Upper lobe of left lung (tissue), 6 donors: ENCODE data around the gene SUSD2. TPM values are rescaled to one million over a fixed set of nuclear protein-coding genes. Genes with fewer than 3 reads are reported as not detected.

Source experiments
- ATAC-seq, 2 donors: fragments of 200-7000 bp; cut with Tn5 transposase; one replicate each; pipeline ENCODE4 v1.9.1; 2022; ENCODE audit warnings: mild to moderate bottlenecking in 2 of 2, moderate library complexity in 2 of 2; ENCODE audit not compliant: low FRiP score in 2 of 2
- DNase-seq, 2 donors: peaks; one replicate each; pipeline ENCODE4 v3.0.0-alpha.2; 2019 to 2020
- H3K27ac ChIP-seq, 4 donors: fragments of 200-600 bp; sonication (generic); one replicate each; pipeline ENCODE4 v1.5.1; 2016 to 2019
- H3K27me3 ChIP-seq, 4 donors: fragments of 200-600 bp; sonication (generic); one replicate each; pipeline ENCODE4 v1.5.1; 2017 to 2019
- H3K36me3 ChIP-seq, 4 donors: fragments of 200-600 bp; sonication (generic); one replicate each; pipeline ENCODE4 v1.5.1; 2016 to 2019
- H3K4me1 ChIP-seq, 4 donors: fragments of 200-600 bp; sonication (generic); one replicate each; pipeline ENCODE4 v1.5.1; 2018 to 2019
- H3K4me3 ChIP-seq, 4 donors: fragments of 200-600 bp; sonication (generic); one replicate each; pipeline ENCODE4 v1.5.1; 2017 to 2019; ENCODE audit warnings: mild to moderate bottlenecking in 2 of 4, moderate library complexity in 1 of 4
- H3K9me3 ChIP-seq, 4 donors: fragments of 200-600 bp; sonication (generic); one replicate each; pipeline ENCODE4 v1.5.1; 2018 to 2019
- CTCF ChIP-seq, 6 experiments: fragments of 450-650 bp in 4 of 6; fragments of 200-600 bp in 2 of 6; sonication (generic) in 2 of 6; IDR thresholded peaks; one replicate each; pipeline ENCODE4 v1.5.1; 2016 to 2019; ENCODE audit warnings: antibody characterized with exemption in 6 of 6
- EP300 ChIP-seq, 4 donors: sonication (generic); formaldehyde crosslinking; IDR thresholded peaks; one replicate each; pipeline ENCODE4 v1.5.1; 2017; ENCODE audit warnings: antibody characterized with exemption in 4 of 4, control low read depth in 2 of 4
- POLR2A ChIP-seq, 4 donors: fragments of 450-650 bp; IDR thresholded peaks; one replicate each; pipeline ENCODE4 v1.5.1; 2016 to 2017; ENCODE audit warnings: antibody characterized with exemption in 4 of 4, mild to moderate bottlenecking in 2 of 4
- POLR2AphosphoS5 ChIP-seq, 2 donors: sonication (generic); formaldehyde crosslinking; IDR thresholded peaks; one replicate each; pipeline ENCODE4 v1.5.1; 2017; ENCODE audit warnings: antibody characterized with exemption in 2 of 2
- WGBS, 2 donors: methylation state at CpG; one replicate each; pipeline ENCODE4 v1.1.5; 2017 to 2018; 5-methylcytosine and 5-hydroxymethylcytosine counted together
- total RNA-seq, 6 donors: library from RNA; depleted of rRNA in 4 of 6; stranded (reverse); fragments of >200 nt in 4 of 6; gene quantifications; one replicate each; pipeline versions ENCODE4 v1.1.0 to v1.2.1, GENCODE V29; 2016 to 2021
- donor health status: DM: no; HTN: no; CAD: no; lungs with moderate emphysema.
- donor health status: DM: no; HTN: yes; CAD: no; lungs with severe emphysema.

Gene SUSD2
- total RNA-seq, 6 donors from 2014 or later, result 191 to 645 (median 348) TPM

- no peak overlapping the region for H3K4me3 ChIP-seq
- no peak for TF ChIP-seq POLR2AphosphoS5 (IDR thresholded peaks at IDR 0.05)
- DNase-seq (no peak), ATAC-seq (no peak)
- peaks cover 64 to 76% (median 69%) of the 10 kb centered on the region in 4 donors for H3K4me1 ChIP-seq
- peak overlapping the region in 3 of 4 donors; percentile 73 to 88 (median 83) for H3K27ac ChIP-seq
- no peaks in the 10 kb centered on the region for H3K27me3 ChIP-seq
- no peaks in the 10 kb centered on the region for H3K9me3 ChIP-seq
- H3K36me3 ChIP-seq, result no peaks in the 10 kb centered on the region
- 94 to 98% methylated on average over 3 to 4 of the region's 4 CpGs for WGBS, 2 donors
Measured at GRCh38 chr22:24149198-24149590, 32.1 kb upstream of the SUSD2 start.

DNA sequence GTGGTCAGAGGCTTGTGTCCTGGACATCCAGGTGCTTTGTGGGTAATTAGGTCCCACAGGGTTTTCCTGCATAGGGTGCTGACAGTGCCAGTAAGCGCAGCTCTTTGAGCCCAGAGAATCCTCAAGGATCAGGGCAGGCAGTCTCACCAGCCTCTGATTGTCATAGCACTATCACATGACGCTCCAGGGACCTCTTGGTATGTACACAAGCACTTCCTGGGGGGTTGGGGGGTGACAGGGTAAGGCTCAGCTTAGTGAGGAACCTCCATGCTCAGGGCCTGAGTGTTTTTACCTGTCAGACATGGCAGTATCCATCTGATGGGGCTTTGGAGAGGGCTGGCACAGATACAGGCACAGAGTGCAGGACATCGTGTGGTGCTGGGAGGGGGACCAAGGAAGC lies 27.9 kb upstream of the SUSD2 start:
- Histone ChIP-seq H3K27ac (peak overlapping the region; percentile 20 to 90 (median 68)), H3K27me3 (no peaks in the 10 kb centered on the region), H3K36me3 (no peaks in the 10 kb centered on the region), H3K4me3 (no peak overlapping the region), H3K9me3 (no peaks in the 10 kb centered on the region), H3K4me1 (peaks cover 44 to 64% (median 60%) of the 10 kb centered on the region in 4 donors)
- DNase-seq (peak in 1 of 2 donors; percentile 55), ATAC-seq (no peak)
- TF ChIP-seq POLR2A (IDR thresholded peaks at IDR 0.05) (no peak), POLR2AphosphoS5 (IDR thresholded peaks at IDR 0.05) (peak in 1 of 2 donors; percentile 8), CTCF (IDR thresholded peaks at IDR 0.05) (no peak)
- 43 to 47% methylated on average over 3 of the region's 3 CpGs for WGBS, 2 donors

DNA sequence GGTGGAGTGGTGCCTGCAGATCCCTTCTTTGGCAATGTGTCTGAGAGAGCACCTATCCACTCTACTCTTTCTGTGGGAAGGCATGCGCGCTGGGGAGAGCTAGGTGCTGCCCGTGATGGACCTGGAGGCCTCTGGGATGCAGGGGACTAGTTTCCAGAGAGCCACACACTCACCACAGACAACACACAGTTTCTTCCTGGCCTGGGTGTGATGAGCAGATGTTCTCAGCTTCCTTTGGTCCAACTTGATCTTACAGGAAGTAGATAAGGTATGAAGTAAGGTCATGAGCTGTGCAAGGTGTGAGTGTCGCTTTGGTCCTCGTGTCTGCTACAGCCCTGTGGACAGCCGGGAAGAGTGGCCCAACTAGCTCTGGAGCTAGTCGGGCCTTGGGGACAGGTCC lies 27.3 kb upstream of the SUSD2 start:
- TF ChIP-seq EP300 (IDR thresholded peaks at IDR 0.05) (no peak), CTCF (IDR thresholded peaks at IDR 0.05) (no peak), POLR2AphosphoS5 (IDR thresholded peaks at IDR 0.05) (no peak), POLR2A (IDR thresholded peaks at IDR 0.05) (no peak)
- H3K9me3 ChIP-seq, result no peaks in the 10 kb centered on the region
- H3K4me3 ChIP-seq, result no peak overlapping the region
- WGBS, 2 donors, result 75 to 81% methylated on average over 4 to 7 of the region's 7 CpGs
- H3K4me1 ChIP-seq, result peaks cover 43 to 64% (median 60%) of the 10 kb centered on the region in 4 donors
- H3K36me3 ChIP-seq, result no peaks in the 10 kb centered on the region
- H3K27ac ChIP-seq, result peak overlapping the region; percentile 20 to 90 (median 68)
- DNase-seq (no peak), ATAC-seq (no peak)
- no peaks in the 10 kb centered on the region for H3K27me3 ChIP-seq

DNA sequence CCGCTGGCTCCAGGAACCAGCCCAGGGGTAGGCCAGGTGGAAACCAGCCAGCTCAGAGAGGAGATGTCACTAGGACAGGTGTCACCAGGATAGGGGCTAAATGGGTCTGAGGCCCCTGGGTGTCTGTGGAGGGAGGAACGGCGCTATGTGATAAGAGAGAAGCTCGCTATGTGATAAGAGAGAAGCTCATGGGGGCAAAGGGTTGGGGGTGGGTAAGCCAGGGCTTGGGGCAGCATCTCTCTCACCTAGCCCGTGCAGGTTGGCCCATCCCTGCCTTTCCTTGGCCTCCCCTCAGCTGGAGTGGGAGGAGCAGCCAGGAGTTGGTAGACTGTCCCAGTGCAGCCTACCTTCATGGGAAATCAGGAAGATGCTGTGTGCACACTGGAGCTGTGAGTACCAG lies 26.5 kb upstream of the SUSD2 start:
- ATAC-seq (no peak), DNase-seq (no peak)
- H3K9me3 ChIP-seq, result no peaks in the 10 kb centered on the region
- H3K27ac ChIP-seq, result peak overlapping the region in 3 of 4 donors; percentile 84 to 90 (median 87)
- no peaks in the 10 kb centered on the region for H3K36me3 ChIP-seq
- peaks cover 45 to 72% (median 64%) of the 10 kb centered on the region in 4 donors for H3K4me1 ChIP-seq
- no peaks in the 10 kb centered on the region for H3K27me3 ChIP-seq
- WGBS, 2 donors, result 83 to 94% methylated on average over 4 to 5 of the region's 5 CpGs
- H3K4me3 ChIP-seq, result no peak overlapping the region
- TF ChIP-seq POLR2AphosphoS5 (IDR thresholded peaks at IDR 0.05) (no peak), EP300 (IDR thresholded peaks at IDR 0.05) (no peak), POLR2A (IDR thresholded peaks at IDR 0.05) (no peak), CTCF (IDR thresholded peaks at IDR 0.05) (no peak)

DNA sequence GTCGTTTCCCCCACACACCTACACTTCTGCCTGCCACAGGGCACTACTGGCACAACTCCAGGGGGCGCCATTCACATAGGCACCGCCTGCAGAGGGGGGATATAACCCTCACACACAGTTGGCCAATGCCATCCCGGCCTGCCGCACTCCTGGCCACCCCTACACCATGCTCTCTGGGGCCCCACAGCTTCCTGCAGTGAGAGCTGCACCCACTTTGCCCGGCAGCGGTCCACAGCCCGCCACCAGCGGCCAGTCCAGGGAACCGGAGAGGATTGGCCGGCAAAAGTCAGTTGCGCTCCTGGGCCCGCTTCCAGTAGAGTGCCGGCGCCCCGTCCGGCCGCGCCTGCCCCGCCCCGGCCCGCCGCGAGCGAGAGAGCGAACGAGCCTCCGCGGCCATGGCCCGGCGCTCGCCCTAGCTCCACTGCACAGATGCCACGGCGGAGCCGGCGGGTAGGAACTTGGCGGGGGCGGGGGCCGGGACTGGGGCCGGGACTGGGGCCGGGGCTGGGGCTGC lies 25.6 kb upstream of the SUSD2 start:
- TF ChIP-seq CTCF (IDR thresholded peaks at IDR 0.05), result peak in 5 of 6 experiments; percentile 18 to 70 (median 60)
- peak in 1 of 2 donors; percentile 14 for TF ChIP-seq POLR2AphosphoS5 (IDR thresholded peaks at IDR 0.05)
- no peak for TF ChIP-seq EP300 (IDR thresholded peaks at IDR 0.05)
- peak in 1 of 4 donors; percentile 47 for TF ChIP-seq POLR2A (IDR thresholded peaks at IDR 0.05)
- Histone ChIP-seq H3K9me3 (no peaks in the 10 kb centered on the region), H3K4me1 (peaks cover 49 to 81% (median 69%) of the 10 kb centered on the region in 4 donors), H3K27me3 (no peaks in the 10 kb centered on the region), H3K36me3 (peaks cover 0 to 4% (median 0%) of the 10 kb centered on the region in 4 donors), H3K27ac (peak overlapping the region; percentile 84 to 90 (median 86)), H3K4me3 (peak overlapping the region; percentile 66 to 93 (median 79))
- 0 to 1% methylated on average over 1 to 14 of the region's 41 CpGs for WGBS, 2 donors
- DNase-seq (peak; percentile 85 to 95), ATAC-seq (peak; percentile 75 to 89)
